ENCODE results near the gene TSC22D1.
"Not testable (repeated sequence)": the region's sequence is repeated elsewhere in the genome, so short reads cannot be mapped to it uniquely, and the experiment has no call there.

The TSC22D1 gene

GRCh38 chr13:44498969-44499368 is 77.2 kb downstream of the TSC22D1 start:
- DNase-seq = no peak

DNA sequence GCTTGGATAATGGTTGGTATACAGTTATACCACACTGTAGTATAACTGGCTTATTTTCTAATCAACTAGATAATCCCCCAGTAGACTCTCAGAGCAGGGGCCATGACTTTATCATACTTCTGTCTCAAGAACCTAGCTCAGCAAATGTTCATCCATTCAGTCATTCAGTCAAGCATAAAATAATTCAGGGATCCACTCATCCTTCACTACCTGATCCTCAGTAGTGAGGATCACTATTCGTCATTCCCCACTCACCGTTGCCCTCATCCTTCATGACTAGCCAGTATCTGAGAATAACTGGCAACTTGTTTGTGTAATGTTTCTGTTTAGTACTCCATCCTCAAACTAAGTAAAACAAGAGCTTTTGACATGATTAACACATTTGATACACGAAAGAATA is 77.6 kb downstream of the TSC22D1 start:
- no peak for DNase-seq

GRCh38 chr13:44497801-44498200 is 78.3 kb downstream of the TSC22D1 start:
- DNase-seq = no peak

DNA sequence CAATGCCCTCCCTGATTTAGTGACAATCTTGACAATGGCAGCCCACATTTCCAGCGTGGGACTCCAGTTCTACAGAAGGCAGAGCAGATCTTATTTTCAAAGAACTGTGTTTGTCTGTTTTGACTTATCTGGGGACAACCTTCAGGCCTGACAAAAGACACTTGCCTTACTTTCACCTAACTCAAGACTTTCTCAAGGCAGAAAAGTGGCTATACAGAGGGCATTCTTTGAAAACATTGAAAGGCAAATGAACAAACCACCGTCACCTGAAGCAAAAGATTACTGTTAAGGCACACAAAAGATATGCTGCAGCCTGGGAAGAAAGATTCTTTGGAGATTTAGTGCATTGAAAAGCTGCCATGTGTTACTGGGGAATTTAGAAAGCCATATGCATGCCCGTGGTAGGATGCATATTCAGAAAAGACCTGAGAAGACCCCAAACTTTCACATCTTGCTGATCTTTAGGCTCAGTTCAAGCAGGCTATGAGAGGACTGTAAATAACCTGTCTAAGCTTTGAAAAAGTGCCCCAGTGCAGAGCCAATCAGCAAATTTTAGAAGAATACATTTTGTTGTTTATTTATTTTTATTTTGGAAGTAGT is 82.8 kb downstream of the TSC22D1 start:
- no peak for DNase-seq

- no peak for DNase-seq
Observed at GRCh38 chr13:44489751-44490150, 86.4 kb downstream of the TSC22D1 start.

DNA sequence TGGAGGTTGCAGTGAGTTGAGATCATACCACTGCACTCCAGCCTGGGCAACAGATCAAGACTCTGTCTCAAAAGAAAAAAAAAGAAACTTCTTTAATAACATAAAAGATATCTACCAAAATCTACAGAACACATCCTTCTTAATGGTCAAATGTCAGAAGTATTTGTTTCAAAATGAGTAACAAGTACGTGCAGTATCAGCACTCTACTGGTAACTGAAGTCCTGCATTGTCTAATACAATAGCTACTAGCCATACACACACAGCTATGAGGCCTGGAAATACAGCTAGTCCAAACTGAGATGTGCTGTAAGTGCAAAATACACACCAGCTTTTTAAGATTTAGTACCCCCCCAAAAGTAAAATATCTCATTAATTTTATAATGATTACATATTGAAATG is 88.1 kb downstream of the TSC22D1 start:
- DNase-seq = no peak

DNA sequence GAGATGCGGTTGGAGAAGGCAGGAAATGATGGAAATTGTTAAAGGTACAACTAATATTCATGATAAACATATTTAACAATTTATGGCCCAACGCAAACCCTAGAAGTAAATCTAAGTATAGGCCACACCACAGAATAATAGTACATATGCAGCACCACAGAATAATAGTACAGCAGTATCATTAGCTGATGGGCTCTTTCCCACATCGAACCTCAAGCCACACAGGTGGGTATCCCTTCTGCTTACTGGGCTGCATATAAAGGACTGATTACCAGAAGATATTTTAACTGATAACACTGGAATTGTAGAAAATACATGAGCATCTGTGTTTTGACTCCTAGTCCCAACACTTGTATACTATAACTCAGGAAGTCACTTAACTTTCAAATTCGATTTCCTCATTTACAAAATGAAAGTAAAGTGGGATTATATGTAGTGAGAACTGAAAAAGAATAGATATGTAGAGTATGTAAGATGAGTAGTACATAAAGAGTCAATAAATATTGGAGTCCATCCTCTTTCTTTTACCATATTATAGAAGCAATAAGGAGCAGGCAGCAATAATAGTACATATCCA is 91.5 kb downstream of the TSC22D1 start:
- no peak for DNase-seq

- no peak for DNase-seq
Observed at GRCh38 chr13:44474122-44474910, 101.8 kb downstream of the TSC22D1 start.

GRCh38 chr13:44471686-44472085 is 104.4 kb downstream of the TSC22D1 start:
- no peak for DNase-seq

DNA sequence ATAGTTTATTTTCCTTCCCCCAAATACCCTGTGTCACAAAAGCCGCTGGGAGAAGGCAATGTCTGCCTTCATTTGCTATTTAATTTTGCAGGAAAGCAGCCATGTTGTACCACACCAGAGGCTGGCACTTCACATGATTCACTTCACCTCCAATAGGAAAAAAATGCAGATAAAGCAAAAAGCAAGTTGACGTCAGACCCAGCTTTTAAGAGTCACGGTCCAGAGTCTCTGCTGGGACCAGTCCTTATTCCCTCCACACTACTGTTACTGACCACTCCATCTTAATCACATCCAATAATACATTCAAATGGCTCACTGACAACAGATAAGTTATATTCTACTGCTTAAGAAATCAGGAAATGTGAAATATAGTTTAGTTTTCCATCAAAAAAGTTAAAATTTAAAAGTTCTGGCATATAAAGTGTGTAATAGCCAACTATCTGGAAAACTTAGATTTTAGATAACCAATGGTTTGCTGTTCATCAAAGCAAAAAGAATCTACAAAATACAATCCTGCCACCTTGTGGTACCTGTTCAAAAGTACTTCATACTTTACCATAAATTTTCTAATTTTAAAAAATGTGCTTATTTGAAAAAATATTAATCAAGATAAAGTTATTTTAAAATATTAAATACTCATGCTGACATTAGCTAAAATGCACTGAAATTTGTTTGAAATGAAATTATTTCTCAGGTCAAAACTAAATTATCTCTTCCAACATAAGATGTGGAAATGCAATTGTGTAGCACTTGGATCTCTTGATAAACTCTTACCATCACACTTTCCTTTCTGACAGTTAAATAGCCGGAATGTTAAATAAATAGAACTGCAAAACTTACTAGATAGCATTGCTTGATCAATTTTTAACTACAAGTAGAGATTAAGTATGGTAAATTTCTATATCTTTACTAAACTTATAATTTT is 105.2 kb downstream of the TSC22D1 start:
- DNase-seq = no peak

DNA sequence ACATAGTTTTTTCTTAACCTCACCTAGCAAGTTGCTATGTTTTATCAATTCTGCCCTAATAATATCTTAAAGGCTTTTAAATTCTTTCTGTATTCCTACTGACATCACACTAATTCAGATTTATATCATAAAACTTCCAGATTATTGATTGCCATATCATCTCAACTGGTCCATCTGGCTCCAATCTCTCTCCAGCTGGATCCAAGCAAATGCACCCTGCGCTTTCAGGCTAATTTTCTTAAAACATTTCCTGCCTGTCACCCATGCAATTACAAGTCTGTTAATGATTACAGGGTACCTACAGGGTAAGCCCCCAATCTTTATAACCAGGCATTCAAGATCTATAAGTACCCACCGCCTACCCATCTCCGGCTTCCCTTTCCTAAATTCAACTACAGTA is 107.3 kb downstream of the TSC22D1 start:
- no peak for DNase-seq

DNA sequence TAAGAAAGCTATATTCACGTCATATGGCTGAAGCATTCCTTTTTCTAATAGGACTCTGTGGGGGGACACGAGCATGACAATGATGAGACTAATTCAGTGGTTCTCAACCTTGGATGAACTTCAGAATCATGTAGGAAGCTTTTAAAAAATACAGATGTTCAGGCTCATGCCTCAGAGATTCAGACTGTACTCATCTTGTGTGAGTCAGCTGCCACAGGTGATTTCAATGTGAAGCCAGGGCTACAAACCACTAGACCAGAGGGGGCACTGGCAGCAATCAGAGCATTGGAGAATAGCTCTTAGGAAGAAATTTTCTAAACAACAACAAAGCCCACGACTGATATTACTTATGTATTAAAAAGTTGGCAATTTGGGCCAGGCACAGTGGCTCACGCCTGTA is 110.8 kb downstream of the TSC22D1 start:
- DNase-seq = no peak

GRCh38 chr13:44464471-44464870 is 111.7 kb downstream of the TSC22D1 start:
- DNase-seq = no peak

DNA sequence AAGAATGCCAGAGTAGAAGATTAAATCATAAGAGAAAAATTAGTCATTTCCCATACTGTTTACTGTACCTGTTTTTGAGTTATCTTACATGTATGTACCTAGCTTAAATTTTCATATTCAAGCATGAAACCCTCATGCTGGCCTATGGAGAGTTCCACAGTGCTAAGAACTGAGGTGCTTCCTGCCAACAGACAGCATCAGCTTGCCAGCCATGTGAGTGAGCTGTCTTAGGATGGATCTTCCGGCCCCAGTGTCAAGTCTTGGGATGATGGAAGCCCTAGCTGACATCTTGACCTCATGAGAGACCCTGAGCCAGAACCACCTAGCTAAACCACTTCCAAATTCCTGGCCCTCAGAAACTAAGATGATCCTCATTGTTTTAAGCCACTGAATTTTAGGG is 112.4 kb downstream of the TSC22D1 start:
- no peak for DNase-seq

- no peak for DNase-seq
Observed at GRCh38 chr13:44459674-44460073, 116.5 kb downstream of the TSC22D1 start.

DNA sequence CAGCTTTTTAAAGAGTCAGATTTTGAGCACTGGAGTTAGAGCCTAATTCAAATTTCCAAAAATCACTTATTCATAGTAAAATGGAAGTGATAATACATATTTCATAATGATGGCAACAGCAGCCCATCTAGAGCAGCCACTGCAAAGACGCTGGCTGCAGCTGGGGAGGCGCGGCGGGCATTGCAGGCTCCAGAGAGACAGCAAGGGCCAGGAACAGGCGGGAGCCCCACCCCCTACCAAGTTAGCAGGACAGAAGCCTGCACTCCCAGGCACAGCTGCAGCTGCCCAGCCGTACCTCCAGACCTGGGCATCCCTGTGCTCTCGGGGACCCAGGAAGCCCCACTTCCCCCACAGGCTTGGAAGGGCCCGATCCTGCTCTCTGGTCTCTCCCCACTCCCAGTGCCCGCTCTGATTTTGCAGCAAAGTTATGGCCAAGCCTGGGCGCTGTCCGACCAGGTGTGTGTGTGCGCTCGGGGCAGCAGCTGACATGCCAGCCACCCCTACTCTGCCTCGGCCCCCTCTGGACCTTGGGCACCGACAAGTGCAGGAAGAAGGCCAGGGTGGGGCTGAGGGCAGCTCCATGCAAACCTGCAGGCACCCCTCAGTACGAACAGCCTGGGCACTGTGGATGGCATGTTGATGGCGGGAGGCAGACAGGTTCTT is 117.7 kb downstream of the TSC22D1 start:
- no peak for DNase-seq

GRCh38 chr13:44456212-44456611 is 119.9 kb downstream of the TSC22D1 start:
- not testable (repeated sequence) for DNase-seq

- DNase-seq = no peak
Observed at GRCh38 chr13:44455769-44456168, 120.4 kb downstream of the TSC22D1 start.

DNA sequence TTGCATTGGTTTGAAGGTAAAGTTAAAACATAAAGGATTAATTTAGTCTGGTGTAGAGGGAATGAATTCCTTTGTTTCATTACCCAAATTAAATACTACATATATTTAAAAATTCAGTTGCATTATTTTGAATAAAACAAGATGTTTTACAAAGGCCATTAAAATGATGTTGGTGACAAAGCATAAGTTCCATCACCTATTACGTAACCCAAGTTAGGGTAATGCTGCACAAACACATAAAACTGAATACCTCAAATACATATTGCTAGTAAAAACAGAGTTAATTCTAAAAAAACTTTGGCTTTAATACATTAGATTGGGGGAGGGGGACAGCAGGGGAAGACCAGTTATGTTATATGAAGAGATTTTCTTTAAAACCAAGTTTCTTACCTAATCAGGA is 122.2 kb downstream of the TSC22D1 start:
- no peak for DNase-seq

- no peak for DNase-seq
Observed at GRCh38 chr13:44453069-44453468, 123.1 kb downstream of the TSC22D1 start.

DNA sequence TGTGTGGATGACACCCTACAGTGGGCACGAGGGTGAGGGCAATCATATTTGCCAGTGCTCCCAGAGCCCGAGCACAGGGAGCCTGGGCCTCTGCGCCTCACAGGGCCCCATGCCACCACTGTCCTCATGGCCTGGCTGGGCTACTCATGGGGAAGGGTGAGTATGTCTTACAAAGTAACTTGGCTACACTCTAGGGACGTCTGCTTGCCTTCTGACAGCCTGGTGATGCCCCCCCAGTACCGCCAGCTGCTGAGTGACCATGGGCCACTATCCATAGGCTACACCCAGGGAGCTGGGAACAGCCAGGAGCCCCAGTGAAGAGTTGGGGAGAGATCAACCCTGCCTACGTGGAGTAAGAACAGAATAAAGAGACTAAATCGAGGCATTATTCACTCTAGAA is 123.7 kb downstream of the TSC22D1 start:
- DNase-seq = no peak

DNA sequence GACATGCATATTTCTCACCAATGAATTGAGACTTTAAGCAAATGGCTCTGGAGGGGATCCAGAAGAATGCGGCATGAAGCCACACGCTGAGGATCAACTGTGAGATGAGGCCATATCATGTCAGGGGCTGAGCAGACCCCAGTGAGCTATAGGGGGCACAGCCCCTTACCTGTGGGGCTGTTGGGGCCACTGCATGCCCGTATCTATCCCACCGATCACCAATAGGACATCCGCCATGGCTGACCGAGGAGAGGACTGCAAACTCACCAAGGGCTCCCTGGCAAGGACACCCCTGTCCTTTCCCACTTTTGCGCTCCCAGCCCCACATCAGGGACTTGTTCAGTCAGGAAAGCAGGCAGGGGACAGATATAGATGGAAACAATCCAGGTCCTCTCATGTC is 124.5 kb downstream of the TSC22D1 start:
- DNase-seq = no peak

- no peak for DNase-seq
Observed at GRCh38 chr13:44451126-44451525, 125.0 kb downstream of the TSC22D1 start.

Measured in NCI-H524 treated with DMSO at 0.1 percent for 48 hours (cell line).